ENCODE data around the gene GPATCH2L.

GPATCH2L gene

GRCh38 chr14:76257111-76257803 lies 105.5 kb downstream of the GPATCH2L start:
- DNase-seq (ENCODE audit: low read depth), result no peak

GRCh38 chr14:76257842-76258397 lies 106.2 kb downstream of the GPATCH2L start:
- no peak for DNase-seq (ENCODE audit: low read depth)

- DNase-seq (ENCODE audit: low read depth), result no peak
Observed at GRCh38 chr14:76259029-76259735, 107.5 kb downstream of the GPATCH2L start.

- DNase-seq (ENCODE audit: low read depth), result no peak
Observed at GRCh38 chr14:76260749-76261148, 109.0 kb downstream of the GPATCH2L start.

GRCh38 chr14:76261371-76261811 lies 109.7 kb downstream of the GPATCH2L start:
- DNase-seq (ENCODE audit: low read depth), result no peak

- DNase-seq (ENCODE audit: low read depth), result no peak
Observed at GRCh38 chr14:76262641-76263040, 110.9 kb downstream of the GPATCH2L start.
